ENCODE results near the gene HEXIM1.

Gene HEXIM1

GRCh38 chr17:45143094-45143670, 5.1 kb upstream of the HEXIM1 start:
- Histone ChIP-seq H3K4me1 (ENCODE audit: low read depth, poor library complexity, severe bottlenecking) (peaks cover 9% of the 10 kb centered on the region), H3K36me3 (ENCODE audit: insufficient read depth) (no peaks in the 10 kb centered on the region), H3K4me3 (IDR thresholded peaks at IDR 0.05; ENCODE audit: insufficient read depth, low read depth, low read length) (no peak overlapping the region), H3K9ac (no peak overlapping the region), H3K27ac (no peak overlapping the region), H2AFZ (ENCODE audit: low read depth) (no peak overlapping the region), H4K20me1 (ENCODE audit: insufficient read depth) (no peaks in the 10 kb centered on the region), H3K4me2 (no peak overlapping the region), H3K27me3 (ENCODE audit: insufficient read depth, low read depth) (no peaks in the 10 kb centered on the region), H3K79me2 (ENCODE audit: insufficient read depth, low read depth) (no peaks in the 10 kb centered on the region)
- TF ChIP-seq CTCF (conservative IDR thresholded peaks at IDR 0.05; ENCODE audit: low read depth, low read length) = no peak

DNA sequence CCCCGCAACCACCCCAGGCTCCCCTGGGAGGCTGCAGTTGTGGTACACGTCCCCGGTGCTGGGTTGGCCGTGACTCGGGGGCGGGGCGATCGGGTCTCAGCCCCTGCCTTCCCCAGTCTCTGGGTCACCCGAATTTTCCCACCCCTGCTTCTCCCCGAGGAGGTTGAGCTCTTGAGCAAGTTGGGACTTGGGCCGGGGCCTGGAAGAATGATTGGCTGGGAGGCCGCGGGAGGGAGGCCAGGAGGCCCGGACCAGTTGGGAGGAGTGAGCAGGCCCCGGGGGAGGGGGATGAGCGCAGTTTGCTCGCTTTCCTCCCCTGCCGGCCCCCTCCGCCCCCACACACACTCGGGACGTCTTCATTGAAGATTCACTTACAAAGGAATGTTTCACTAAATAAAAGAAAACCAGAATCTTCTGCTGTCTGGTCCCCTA, 4.5 kb upstream of the HEXIM1 start:
- Histone ChIP-seq H3K4me2 (no peak overlapping the region), H3K27me3 (ENCODE audit: insufficient read depth, low read depth) (no peaks in the 10 kb centered on the region), H3K4me3 (IDR thresholded peaks at IDR 0.05; ENCODE audit: insufficient read depth, low read depth, low read length) (no peak overlapping the region), H3K9ac (no peak overlapping the region), H3K79me2 (ENCODE audit: insufficient read depth, low read depth) (peaks cover under 1% of the 10 kb centered on the region; the same call in 1 of the 2 replicates), H4K20me1 (ENCODE audit: insufficient read depth) (no peaks in the 10 kb centered on the region), H2AFZ (ENCODE audit: low read depth) (no peak overlapping the region), H3K27ac (no peak overlapping the region), H3K4me1 (ENCODE audit: low read depth, poor library complexity, severe bottlenecking) (peaks cover 9% of the 10 kb centered on the region), H3K36me3 (ENCODE audit: insufficient read depth) (no peaks in the 10 kb centered on the region)
- no peak for TF ChIP-seq CTCF (conservative IDR thresholded peaks at IDR 0.05; ENCODE audit: low read depth, low read length)

- Histone ChIP-seq H3K9ac (no peak overlapping the region), H3K27ac (no peak overlapping the region), H3K79me2 (ENCODE audit: insufficient read depth, low read depth) (peaks cover 7% of the 10 kb centered on the region; the same call in 1 of the 2 replicates), H3K36me3 (ENCODE audit: insufficient read depth) (no peaks in the 10 kb centered on the region), H3K4me1 (ENCODE audit: low read depth, poor library complexity, severe bottlenecking) (peaks cover 9% of the 10 kb centered on the region), H2AFZ (ENCODE audit: low read depth) (no peak overlapping the region), H3K4me2 (no peak overlapping the region), H3K27me3 (ENCODE audit: insufficient read depth, low read depth) (no peaks in the 10 kb centered on the region), H4K20me1 (ENCODE audit: insufficient read depth) (no peaks in the 10 kb centered on the region), H3K4me3 (IDR thresholded peaks at IDR 0.05; ENCODE audit: insufficient read depth, low read depth, low read length) (no peak overlapping the region)
- TF ChIP-seq CTCF (conservative IDR thresholded peaks at IDR 0.05; ENCODE audit: low read depth, low read length) = no peak
These were observed 3.9 kb upstream of the HEXIM1 start for GRCh38 chr17:45144199-45145034.

DNA sequence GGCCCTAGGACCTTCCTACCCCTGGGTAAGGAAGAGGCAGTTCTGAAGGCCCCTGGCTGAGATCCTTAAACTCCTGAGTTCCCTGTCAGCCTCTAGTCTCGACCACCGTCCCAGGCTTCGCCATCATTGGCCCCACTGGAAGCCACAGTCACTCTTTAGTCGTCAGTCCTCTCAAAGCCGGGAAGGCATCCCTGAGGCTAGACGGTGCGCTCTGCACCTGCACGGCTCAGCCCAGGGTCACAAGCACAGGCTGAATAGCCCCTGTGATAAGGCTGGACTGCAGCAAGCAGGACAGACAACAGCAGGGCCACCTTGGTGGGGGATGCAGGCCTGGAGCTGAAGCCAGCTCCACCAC, 3.3 kb upstream of the HEXIM1 start:
- Histone ChIP-seq H3K4me1 (ENCODE audit: low read depth, poor library complexity, severe bottlenecking) (peaks cover 9% of the 10 kb centered on the region), H3K79me2 (ENCODE audit: insufficient read depth, low read depth) (peaks cover 7% of the 10 kb centered on the region; the same call in 1 of the 2 replicates), H3K4me2 (no peak overlapping the region), H3K4me3 (IDR thresholded peaks at IDR 0.05; ENCODE audit: insufficient read depth, low read depth, low read length) (no peak overlapping the region), H3K9ac (no peak overlapping the region), H2AFZ (ENCODE audit: low read depth) (no peak overlapping the region), H3K27me3 (ENCODE audit: insufficient read depth, low read depth) (no peaks in the 10 kb centered on the region), H4K20me1 (ENCODE audit: insufficient read depth) (no peaks in the 10 kb centered on the region), H3K36me3 (ENCODE audit: insufficient read depth) (no peaks in the 10 kb centered on the region), H3K27ac (no peak overlapping the region)
- no peak for TF ChIP-seq CTCF (conservative IDR thresholded peaks at IDR 0.05; ENCODE audit: low read depth, low read length)
